HG03103 (cell line): ENCODE measurements around the gene SLC1A1.
"Not testable (repeated sequence)": the region's sequence is repeated elsewhere in the genome, so short reads cannot be mapped to it uniquely, and the experiment has no call there.

Experiments used
- ATAC-seq: cut with Tn5 transposase; IDR thresholded peaks from one replicate; pipeline ENCODE4 v1.9.1; 2021; ENCODE audit warnings: low read depth; ENCODE audit not compliant: unreplicated experiment

The SLC1A1 gene

DNA sequence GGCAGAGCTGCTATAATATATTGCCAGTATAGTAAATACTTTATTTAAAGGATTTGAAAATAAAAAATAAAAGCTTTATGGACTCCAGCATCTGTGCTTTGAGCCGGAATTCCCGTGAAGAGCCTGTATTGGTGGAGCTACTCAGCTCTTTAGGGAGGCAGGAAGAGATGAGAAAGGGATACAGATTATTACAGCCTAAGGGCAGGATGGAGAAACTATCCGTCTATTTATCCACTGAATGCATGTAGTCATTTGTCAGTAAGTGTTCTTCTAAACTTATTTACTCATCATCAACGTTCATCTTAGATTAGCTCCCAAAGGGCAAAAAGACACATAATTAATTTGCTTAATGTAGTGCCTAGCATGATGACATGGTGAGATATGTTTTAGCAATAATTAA, 48.4 kb downstream of the SLC1A1 start:
- no peak for ATAC-seq

DNA sequence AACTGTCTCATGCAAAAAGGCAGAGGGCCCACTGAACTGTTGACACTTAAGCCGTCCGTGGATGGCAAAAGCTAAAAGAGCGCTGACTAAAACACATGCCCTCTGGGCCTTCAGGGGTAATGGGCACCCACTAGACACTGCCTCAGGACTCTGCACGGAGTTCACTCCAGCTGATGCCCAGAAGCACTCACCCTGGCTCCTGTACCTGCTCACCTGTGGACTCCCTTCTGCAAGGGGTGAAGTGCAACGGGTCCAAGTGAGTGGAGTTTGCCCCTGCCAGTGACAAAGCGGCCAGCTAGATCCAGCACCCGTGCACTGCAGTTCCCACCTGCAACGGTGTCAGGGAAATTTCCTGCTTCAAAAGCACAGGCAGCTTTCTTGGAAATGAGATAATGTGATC, 50.2 kb downstream of the SLC1A1 start:
- no peak for ATAC-seq

DNA sequence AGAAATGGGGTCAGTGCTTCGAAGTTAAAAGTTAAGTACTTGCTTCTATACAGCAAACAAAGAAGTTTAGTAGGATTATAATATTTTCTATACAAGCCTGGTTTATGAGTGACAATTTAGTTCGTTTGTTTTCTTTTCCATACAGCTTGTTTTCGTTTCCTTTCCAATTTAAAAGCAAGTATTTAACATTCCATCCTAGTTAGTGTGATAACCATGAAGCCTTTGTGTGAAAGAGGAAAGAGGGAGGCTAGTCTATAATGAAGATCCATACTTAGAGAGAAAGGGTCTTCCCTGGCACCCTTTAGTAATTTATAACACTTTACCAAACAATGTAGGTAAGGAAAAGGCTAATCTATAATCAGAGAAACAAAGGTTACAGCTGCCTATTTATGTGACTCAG, 51.0 kb downstream of the SLC1A1 start:
- ATAC-seq: no peak

DNA sequence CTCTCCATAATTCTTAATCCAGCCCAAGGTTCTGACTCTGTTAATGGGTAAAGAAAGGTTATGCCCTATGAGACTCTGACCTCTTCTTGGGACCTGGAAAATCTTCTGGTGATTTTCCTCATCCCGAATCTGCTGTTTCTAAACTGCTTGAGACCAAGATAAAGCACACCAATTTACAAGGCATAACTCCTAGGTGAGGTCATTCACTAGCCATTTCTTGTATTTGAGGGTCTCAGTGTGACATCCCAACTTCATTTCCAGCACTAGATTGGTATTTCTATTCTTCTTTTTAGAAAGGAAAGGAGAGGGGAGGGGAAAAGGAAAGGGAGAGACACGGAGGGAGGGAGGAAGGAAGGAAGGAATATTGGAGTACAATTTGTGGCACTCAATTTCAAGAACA, 51.6 kb downstream of the SLC1A1 start:
- ATAC-seq: no peak

DNA sequence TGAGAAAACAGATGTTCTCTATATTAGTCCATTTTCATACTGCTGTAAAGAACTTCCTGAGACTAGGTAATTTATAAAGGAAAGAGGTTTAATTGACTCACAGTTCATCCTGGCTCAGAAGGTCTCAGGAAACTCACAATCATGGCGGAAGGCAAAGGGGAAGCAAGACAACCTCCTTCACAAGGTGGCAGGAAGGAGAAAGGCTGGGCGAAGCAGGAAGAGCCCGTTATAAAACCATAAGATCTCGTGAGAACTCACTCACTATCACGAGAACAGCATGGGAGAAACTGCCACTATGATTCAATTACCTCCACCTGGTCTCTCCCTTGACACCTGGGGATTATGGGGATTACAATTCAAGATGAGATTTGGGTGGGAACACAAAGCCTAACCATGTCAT, 54.4 kb downstream of the SLC1A1 start:
- ATAC-seq: not testable (repeated sequence)

DNA sequence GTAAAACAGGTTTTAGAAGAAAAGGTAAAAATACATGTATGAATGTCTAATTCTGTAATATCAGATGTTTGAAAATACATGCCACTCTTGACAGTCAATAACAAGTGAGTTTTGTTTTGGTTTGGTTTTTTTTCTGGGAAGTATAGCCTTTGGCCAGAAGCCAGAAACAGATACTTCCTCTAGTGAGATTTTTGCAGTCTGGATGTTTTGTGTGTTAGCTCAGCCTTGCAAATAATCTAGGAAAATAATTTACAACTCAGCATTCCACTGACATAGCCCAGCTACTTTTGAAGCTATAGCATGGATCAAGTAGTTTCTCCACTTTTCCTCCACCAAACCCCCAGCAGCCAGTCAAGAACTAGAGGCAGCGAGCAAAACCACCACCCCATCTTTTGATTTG, 56.7 kb downstream of the SLC1A1 start:
- no peak for ATAC-seq

DNA sequence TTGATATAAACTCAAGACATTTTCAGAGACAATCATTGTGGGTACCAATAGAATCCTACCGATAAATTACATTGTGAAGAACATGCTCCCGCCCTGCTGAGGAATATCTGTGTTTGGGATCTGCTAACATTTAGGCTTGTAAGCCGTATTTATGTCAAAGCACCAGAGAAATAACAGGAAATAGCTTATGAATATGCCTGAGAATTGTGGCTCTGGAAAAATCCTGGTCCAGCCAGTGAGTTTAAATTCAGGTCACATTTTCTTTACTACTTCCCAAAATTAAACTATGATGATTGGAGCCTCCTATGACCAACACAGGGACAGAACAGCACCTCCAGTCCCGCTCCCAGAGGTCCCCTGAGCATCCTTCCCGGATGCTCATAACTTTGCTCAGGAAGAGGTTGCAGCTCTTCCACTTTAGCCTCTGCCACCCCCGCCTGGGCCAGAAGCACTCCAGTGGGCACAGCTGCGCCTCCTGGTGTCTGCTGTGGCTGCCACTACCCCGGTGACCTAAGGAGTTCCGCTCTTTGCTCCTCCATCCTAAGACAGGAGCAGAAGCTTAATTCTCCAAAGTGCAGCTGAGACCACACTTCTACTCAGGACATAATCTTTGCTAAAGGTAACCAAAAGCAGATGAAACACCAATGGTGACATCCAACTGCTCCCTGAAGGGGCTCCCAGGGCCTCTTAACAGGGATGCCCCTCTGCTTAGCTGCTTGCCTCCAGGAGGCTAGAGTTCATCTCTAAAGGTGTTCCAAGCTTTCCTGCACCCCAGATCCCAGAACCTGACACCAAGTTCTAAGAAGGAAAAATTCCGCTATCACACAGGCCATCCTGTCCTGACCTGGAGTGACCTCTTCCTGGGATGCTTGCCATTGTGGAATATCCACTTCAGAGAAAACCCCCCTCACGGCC, 58.8 kb downstream of the SLC1A1 start:
- ATAC-seq: no peak

DNA sequence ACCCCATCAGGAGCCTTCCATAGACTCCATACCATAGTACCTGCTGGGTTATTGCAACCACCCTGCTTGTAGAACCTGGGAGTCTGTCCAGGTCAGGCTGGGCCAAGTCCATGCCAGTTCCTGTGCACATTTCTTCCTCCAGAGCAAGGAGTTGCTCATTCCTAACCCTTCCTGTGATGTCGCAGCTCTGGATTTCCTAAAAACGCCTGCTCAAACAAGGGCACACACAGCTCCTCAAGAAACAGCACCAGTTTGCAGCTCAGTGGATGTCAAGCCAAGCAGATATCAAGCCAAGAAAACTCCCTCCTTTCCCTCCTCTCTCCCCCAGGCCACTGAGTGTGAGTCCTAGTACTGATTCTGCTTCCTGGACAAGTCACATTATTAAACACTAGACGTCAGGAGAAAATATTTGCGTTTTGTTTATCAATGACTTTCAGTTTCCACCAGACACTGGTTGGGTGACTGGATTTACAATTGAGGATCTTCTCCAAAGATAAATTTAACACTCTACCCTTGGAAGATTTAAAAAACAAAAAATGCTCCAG, 59.6 kb downstream of the SLC1A1 start:
- ATAC-seq: no peak

DNA sequence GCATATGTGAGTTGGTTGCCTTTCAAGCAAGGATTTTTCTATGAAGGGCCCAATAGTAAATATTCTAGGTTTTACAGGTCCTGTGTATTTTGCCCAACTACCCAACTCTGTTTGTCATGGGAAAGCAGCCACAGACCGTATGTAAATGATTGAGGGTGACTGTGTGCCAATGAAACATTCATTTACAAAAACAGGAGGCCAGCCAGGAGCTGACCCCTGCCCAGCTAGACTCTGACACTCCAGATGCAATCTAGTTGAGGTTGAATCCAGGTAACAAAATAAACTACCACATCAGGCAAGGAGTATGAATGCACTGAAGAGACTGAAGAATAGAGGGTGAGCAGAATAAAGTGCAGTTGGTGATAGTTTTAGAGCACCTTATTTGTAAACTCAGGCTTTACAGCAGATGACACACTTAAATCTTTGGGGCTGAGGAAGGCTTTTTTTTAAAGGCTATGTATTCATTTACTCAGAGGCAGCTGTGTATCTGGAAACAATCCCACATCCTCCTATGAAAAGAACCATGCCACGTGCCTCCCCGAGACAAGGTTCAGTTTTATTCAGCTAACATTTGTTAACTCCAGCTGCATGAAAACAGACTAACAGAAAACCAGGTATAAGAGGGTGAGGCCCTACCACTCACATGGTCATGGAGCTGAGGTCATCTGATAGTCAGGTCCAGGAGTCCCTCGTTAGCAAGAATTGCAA, 60.7 kb downstream of the SLC1A1 start:
- ATAC-seq: no peak

DNA sequence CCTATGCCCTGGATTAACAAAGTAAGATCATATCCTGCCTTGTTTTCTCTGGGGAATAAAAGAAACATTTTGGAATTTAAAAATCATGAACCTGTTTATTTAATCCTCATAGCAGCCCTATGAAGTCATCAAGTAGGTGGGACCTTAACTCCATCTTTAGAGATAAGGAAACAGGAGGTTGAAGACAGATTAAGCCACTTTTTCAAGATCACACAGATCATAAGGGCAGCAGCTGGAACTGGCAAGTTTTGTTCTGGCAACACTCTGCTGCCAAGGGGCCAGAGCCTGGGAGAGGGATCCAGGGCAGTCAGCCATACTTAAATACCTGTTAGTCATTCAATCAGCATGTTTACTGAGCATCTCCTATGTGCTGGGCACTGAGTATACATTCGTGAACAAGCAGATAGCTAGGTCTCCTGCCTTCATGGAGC, 63.7 kb downstream of the SLC1A1 start:
- ATAC-seq: no peak

DNA sequence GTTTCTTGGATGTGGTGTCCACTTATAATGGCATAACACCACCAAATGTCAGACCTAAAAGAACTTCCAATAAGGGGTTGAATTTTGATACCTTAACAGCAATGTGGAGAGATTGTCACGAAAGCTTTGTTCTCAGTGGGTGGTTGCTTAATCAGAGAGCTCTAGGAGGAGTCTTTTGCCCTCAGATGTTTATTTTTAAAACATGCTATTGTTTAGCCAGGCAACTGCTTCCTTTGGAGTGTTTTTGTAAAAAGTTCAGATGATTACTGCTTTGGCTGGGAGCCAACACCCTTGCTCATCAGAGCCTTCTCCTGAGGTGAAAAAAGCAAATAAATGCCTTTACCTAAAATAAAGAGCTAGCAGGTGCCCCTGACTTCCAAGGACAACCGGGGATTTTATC, 65.0 kb downstream of the SLC1A1 start:
- ATAC-seq: no peak

DNA sequence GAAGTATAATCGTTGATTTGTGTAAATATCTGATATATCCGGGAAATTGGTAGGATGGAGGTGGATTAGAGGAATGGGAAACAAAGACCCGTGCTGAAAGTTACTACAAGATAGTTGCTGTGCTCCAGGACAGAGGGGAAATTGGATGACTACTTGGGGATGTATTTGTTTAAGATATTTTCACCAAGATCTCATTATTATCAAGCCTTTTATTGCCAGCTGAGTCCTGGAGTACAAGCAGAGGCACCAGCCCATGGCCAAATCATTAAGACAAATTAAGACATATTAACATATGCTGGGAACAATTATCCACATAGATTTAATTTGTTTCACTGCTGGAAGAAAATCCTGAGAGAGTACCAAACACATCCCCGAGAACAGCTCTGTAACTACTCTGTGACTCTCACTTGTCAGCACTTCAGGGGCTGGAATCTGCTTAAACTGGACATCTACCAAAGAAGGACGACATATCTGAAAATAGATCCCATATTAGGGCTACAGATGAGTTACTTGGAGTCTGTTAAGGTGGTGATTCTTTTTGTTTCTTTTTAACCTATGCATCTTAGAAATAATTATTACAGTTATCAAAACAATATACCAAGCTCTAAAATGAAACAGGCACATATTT, 68.2 kb downstream of the SLC1A1 start:
- no peak for ATAC-seq

DNA sequence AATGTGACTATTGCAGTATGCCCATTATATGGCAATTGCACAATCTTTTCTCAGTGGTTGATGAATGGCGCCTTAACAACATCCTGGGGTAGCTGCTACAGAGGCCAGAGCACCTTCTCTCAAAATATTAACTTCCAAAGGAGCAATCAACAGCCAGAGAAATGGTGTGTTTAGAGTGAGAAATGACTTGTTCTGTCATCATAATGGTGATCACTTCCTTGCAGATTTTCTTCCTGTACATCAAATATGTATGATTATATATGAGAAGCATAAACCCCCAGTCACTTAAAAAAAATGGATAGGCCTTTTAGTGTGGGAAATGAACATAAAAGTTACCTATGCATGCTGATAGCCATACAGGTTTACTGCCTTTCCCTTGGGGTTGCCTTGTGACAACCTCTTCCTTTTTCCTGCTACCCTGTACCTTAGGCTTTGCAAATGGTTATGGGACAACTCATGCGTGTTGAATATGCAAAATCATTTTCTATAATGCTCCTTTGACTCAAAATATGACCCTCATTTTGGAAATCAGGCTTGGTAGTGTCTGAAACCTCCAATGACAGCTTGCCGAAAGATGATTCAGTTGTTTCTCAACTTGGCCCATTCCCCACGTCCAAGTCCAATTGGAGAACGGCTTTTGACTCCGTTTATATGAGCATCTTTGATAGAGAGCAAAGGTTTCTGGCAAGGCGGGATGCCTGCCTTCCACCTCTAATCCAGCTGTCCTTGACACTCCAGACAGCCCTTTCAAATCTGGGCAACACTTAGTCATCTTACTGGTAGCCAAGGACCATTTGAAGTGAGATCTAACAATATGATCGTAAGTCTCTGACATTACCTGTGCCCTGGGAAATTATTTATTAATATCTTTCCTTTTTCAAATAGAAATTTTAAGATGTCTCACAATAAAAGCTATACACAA, 69.3 kb downstream of the SLC1A1 start:
- ATAC-seq: peak; percentile 84

DNA sequence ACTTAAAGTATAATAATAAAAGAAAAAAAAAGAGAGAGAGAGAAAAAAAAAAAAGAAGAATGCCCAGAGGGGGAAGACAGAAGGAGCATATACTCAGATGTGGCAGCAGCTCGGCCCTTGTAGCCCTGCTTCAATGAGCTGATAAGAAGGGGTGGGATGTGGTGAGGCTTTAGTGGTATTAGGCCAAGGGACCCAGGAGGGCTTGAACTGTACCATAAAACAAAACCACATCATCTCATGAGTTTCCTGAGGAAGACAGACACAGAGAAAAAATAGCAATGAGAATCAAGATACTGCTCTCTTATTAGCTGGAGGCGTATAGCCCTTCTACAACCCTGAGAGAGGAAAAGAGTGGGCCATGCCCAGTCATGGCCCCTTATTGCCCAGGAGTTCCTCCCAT, 72.8 kb downstream of the SLC1A1 start:
- ATAC-seq: no peak

DNA sequence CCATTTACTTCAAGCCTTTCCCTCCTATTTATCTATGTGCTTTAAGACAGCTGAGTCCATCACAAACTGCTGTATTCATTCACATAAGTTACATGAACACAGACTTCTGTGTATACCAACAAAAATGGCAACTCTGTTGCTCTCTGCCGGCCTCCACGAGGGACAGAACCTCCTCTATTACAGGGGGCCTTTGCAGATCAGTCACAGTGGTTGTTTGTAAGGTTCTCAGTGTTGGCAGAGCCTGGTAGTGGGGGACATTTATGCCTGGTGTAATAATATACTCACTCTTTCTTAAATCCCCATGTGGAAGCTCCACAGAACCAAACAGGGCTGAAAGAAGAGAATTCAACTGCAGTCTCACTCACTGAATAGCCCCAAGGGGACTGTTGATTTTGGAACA, 76.5 kb downstream of the SLC1A1 start:
- ATAC-seq: no peak

DNA sequence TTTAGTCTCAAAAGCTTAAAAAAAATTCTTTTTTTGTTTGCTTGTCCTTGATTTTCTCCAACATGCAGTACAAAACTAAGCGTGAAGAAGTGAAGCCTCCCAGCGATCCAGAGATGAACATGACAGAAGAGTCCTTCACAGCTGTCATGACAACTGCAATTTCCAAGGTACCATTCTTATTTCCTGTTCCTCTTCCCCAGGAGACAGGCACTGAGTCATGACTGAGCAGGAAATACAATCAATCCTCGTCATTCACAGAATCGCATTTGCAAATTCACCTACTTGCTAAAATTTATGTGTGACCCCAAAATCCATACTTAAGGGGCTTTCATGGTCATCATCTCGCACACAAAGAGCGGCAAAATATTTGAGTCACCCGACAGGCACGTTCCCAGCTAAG, 77.3 kb downstream of the SLC1A1 start:
- no peak for ATAC-seq

DNA sequence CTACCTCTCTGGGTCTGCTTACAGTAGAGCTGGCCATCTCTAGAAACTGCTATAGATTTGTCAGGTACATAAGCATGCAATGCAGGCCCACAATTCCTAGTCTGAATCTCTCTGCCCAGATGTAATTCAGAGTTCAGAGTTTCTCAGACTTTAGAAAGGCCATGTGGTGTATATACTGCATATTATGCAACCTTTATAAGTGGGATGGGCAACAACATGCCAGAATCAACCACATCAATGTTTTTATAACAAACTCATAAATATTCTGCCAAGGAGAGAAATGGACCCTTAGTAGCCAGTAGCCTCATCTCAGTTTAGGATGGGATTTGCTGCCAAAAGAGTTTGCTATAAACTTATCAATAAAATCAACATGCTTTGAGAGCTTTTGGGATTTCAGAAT, 78.8 kb downstream of the SLC1A1 start:
- no peak for ATAC-seq

DNA sequence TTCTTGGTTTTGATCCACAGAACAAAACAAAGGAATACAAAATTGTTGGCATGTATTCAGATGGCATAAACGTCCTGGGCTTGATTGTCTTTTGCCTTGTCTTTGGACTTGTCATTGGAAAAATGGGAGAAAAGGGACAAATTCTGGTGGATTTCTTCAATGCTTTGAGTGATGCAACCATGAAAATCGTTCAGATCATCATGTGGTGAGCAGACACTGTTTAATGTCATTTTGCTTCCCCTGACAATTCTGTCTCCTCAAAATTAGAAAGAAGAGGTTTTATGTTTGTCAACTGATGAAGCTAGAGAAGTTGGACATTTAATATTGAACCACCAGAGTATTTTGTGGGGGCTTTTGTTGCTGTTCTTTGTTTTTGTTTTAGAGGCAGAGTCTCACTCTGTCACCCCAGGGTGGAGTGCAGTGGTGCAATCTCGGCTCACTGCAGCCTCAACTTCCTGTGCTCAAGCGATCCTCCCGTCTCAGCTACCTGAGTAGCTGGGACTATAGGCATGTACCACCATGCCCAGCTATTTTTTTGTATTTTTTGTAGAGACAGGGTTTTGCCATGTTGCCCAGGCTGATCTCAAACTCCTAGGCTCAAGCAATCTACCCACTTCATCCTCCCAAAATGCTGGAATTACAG, 82.0 kb downstream of the SLC1A1 start:
- no peak for ATAC-seq

DNA sequence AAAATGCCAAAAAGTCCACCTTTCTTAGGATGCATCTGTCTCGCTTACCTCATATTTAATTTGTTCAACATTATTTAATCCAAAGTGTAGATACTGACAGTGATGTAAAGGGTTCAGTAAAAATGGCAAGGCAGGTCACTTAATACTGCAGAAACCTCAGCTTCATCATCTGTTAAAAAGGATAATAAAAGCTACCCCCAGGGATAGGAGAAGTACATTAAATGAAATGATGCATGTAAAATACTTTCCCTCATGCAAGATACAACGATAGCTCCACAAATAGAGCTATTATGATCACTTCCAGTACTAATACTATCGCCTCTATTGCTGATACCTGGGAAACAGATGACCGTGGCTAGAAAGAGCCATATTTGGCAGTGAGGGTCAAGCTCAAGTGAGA, 82.9 kb downstream of the SLC1A1 start:
- ATAC-seq: no peak
